ENCODE measurements around the gene CFAP43.

- no peak for TF ChIP-seq RXRA (IDR thresholded peaks at IDR 0.05)
- no peak for TF ChIP-seq REST (IDR thresholded peaks at IDR 0.05)
- TF ChIP-seq CTCF (IDR thresholded peaks at IDR 0.05; ENCODE audit: low read depth, low read length, missing input control): peak; percentile 7
- TF ChIP-seq JUND (IDR thresholded peaks at IDR 0.05): peak; percentile 66 to 84
- no peak for TF ChIP-seq YY1 (IDR thresholded peaks at IDR 0.05)
Measured at GRCh38 chr10:104197364-104197763, 34.8 kb downstream of the CFAP43 start.

All from liver (tissue), 3 donors.